Spinal cord (tissue), 10 donors: Measurements from ENCODE around the gene ERBB4. TPM values are rescaled to one million over a fixed set of nuclear protein-coding genes. Genes with fewer than 3 reads are reported as not detected.

Experiments
- DNase-seq, 6 donors: peaks; one replicate each; pipeline versions ENCODE4 v3.0.0 to v3.0.0-alpha.2; 2013 to 2015; ENCODE audit warnings: low spot score in 6 of 6, low read depth in 4 of 6
- H3K27ac ChIP-seq: one replicate; pipeline ENCODE4 v1.5.1; 2013; ENCODE audit warnings: low read depth, low read length, control low read depth
- H3K27me3 ChIP-seq: one replicate; pipeline ENCODE4 v1.6.1; 2013; ENCODE audit warnings: low read length; ENCODE audit not compliant: control insufficient read depth, insufficient read depth
- H3K36me3 ChIP-seq: one replicate; pipeline ENCODE4 v1.6.1; 2013; ENCODE audit warnings: low read length; ENCODE audit not compliant: control insufficient read depth, insufficient read depth
- H3K4me1 ChIP-seq: one replicate; pipeline ENCODE4 v1.6.1; 2013; ENCODE audit warnings: low read length; ENCODE audit not compliant: control insufficient read depth, insufficient read depth
- H3K4me3 ChIP-seq: one replicate; pipeline ENCODE4 v1.5.1; 2013; ENCODE audit warnings: low read depth, low read length, control low read depth
- H3K9me3 ChIP-seq: one replicate; pipeline ENCODE4 v1.6.1; 2013; ENCODE audit warnings: low read length; ENCODE audit not compliant: control insufficient read depth, insufficient read depth
- WGBS: methylation state at CpG from one replicate; pipeline ENCODE4 v1.1.5; 2013; ENCODE audit warnings: missing lambda C conversion rate; ENCODE audit not compliant: insufficient coverage; 5-methylcytosine and 5-hydroxymethylcytosine counted together
- polyA plus RNA-seq, 2 donors: library from polyadenylated mRNA; unstranded; fragments of 120-200 nt; gene quantifications; one replicate each; pipeline ENCODE4 v1.2.1, GENCODE V29; 2013; ENCODE audit not compliant: insufficient read length in 2 of 2
- total RNA-seq, 2 donors: library from RNA; depleted of rRNA in 1 of 2; stranded (reverse); fragments of 120-200 nt in 1 of 2; fragments of >200 nt in 1 of 2; gene quantifications; one replicate each; pipeline versions ENCODE4 v1.2.3 to v1.2.4, GENCODE V29; 2013 to 2014
- donor health status: healthy.

Gene ERBB4
- total and polyA plus RNA-seq, 4 donors: 14.4 to 41.7 (median 20.8) TPM

DNA sequence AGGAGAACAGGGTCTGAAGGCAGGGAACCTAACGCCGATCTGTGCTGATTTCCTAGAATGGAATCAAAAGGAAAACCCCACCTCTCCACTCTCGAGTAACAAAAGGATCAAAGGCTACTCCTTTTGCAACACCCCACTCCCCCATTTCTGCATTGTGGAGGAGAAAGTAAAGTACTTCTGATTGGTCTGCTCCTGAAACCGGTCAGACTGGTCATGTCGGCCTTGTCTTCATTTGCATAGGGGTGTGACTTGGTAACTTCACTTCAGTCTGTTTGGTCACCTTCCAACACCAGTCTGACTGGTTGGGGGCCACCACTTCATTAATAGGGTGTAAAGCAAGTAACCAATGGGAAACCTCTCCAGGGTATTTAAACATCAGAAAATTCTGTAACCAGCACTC, 771.9 kb downstream of the ERBB4 start:
- no peak overlapping the region for H3K4me3 ChIP-seq
- no peak for DNase-seq
- WGBS: no CpG with 5 or more reads among the region's 5 CpGs

DNA sequence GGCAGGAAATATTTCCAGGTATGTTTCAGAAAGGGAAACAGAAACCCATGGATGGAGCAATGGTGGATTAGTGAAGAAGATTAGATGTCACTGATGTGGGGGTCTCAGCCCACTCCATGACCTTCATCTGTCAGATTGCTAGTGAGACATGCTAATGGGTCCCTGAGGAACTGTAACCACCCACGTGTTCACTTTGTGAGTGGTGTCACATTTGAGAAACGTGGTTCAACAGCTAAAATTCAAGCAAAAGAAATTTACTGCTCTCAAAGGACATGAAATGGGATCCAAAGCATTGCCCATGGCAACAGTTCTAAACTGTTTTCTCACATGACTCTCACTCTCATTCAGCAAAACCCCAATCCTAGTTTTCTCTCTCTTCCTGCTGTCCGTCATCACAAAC, 776.1 kb downstream of the ERBB4 start:
- DNase-seq: no peak
- no peaks in the 10 kb centered on the region for H3K9me3 ChIP-seq
- H3K27ac ChIP-seq: no peak overlapping the region
- WGBS: 60% methylated on average over 1 of the region's 3 CpGs
- no peaks in the 10 kb centered on the region for H3K36me3 ChIP-seq
- no peaks in the 10 kb centered on the region for H3K4me1 ChIP-seq
- H3K4me3 ChIP-seq: no peak overlapping the region
- no peaks in the 10 kb centered on the region for H3K27me3 ChIP-seq

More for the DNA sequence above, 771.9 kb downstream of the ERBB4 start:
- H3K4me1 ChIP-seq: no peaks in the 10 kb centered on the region
- H3K27ac ChIP-seq: no peak overlapping the region
- H3K9me3 ChIP-seq: no peaks in the 10 kb centered on the region
- H3K27me3 ChIP-seq: no peaks in the 10 kb centered on the region
- H3K36me3 ChIP-seq: no peaks in the 10 kb centered on the region

DNA sequence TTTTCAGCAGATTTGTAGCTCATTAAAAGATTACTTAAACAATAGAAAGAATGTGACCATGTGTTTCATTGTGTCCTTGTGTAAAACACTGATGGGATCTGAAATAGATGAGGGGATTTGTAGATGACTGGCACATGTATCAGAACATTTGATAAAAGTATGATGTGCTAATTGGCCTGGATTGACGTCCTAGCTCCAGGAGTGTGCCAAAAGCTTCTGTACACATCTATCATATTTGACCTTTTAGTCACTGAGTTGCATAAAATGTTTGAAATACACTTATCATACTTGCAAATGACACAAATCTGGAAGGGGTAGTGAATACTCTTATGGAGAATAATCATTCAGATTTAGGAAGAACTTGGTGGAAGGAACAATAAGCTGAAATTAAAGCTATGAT, 778.5 kb downstream of the ERBB4 start:
- H3K27ac ChIP-seq: no peak overlapping the region
- H3K4me1 ChIP-seq: no peaks in the 10 kb centered on the region
- H3K4me3 ChIP-seq: no peak overlapping the region
- no peak for DNase-seq
- no peaks in the 10 kb centered on the region for H3K36me3 ChIP-seq
- no peaks in the 10 kb centered on the region for H3K27me3 ChIP-seq
- no CpG with 5 or more reads among the region's 1 CpG for WGBS
- no peaks in the 10 kb centered on the region for H3K9me3 ChIP-seq

DNA sequence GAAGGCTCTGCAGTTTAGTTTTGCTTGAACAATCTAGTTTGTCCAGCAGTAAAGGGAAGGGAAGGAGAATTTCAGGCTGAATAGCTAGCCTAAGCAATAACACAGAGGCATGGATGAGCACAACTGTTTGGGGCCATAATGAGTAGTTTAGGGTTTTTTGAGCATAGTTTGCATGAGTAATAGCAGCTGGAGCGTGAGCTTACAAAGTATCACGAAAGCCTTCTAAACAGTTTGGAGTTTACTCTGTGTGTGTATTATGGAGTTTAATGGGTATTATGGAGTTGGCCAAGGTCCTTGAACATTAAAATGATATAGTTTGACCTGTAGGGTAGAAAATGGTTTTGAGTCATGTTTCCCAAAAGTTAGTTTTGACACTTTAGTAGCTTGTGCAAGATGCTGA, 782.3 kb downstream of the ERBB4 start:
- DNase-seq: no peak
- Histone ChIP-seq H3K9me3 (no peaks in the 10 kb centered on the region), H3K27me3 (no peaks in the 10 kb centered on the region), H3K27ac (no peak overlapping the region), H3K4me3 (no peak overlapping the region), H3K36me3 (no peaks in the 10 kb centered on the region), H3K4me1 (no peaks in the 10 kb centered on the region)
- 100% methylated on average over 2 of the region's 2 CpGs for WGBS

DNA sequence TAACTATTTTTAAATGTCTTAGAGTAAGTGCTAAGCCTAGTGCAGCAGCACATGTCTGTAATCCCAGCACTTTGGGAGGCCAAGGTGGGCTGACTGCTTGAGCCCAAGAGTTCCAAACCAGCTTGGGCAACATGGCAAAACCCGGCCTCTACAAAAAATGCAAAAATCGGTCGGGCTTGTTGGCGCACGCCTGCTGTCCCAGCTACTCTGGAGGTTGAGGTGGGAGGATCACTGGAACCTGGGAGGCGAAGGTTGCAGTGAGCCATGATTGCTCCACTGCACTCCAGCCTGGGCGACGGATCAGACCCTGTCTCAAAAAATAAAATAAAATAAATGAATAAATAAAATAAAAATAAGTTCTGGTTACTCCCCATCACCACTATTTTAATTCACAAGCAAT, 783.4 kb downstream of the ERBB4 start:
- no peaks in the 10 kb centered on the region for H3K9me3 ChIP-seq
- no peak overlapping the region for H3K4me3 ChIP-seq
- H3K36me3 ChIP-seq: no peaks in the 10 kb centered on the region
- H3K27me3 ChIP-seq: no peaks in the 10 kb centered on the region
- DNase-seq: no peak
- 94% methylated on average over 4 of the region's 8 CpGs for WGBS
- H3K27ac ChIP-seq: no peak overlapping the region
- no peaks in the 10 kb centered on the region for H3K4me1 ChIP-seq

DNA sequence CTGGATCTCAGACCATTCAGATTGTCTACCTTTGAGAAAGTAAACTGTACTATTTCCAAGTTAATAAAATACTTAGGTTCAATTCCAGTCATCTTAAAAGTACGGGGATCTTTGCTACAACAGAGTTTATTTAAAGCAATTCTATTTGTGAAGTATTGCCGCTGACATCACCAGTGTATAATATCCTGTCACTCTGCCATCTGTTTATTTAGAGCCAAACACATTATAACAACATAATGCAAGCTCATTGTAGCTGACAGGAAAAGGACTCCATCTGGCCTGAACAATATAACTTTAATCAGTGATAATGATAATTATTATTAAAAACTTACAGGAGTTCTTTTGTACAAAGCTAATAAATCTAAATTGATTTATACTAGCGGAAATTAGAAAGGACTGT, 786.8 kb downstream of the ERBB4 start:
- Histone ChIP-seq H3K36me3 (no peaks in the 10 kb centered on the region), H3K27ac (no peak overlapping the region), H3K9me3 (no peaks in the 10 kb centered on the region), H3K4me1 (no peaks in the 10 kb centered on the region), H3K27me3 (no peaks in the 10 kb centered on the region), H3K4me3 (no peak overlapping the region)
- DNase-seq: peak in 2 of 6 donors; percentile 39 to 53
- 43% methylated on average over 1 of the region's 3 CpGs for WGBS

DNA sequence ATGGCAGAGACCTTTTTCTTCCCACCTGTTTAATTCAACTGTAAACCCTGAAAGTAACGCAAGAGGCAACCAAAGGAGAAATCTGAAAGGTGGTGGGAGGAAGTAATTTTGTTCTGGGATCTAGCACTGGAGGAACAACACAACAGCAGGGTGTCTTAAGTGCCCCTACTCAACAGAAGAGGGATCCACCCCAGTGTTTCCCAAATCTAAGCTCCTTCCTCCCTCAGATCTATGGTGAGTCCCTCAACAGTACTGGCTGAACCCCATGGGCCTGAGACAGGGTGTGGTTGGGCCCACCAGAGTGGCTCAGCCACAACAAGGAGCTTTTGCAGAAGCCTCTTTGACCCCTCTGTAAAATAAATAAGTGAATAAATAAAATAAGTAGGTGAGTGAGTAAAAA, 790.3 kb downstream of the ERBB4 start:
- no peak for DNase-seq
- Histone ChIP-seq H3K9me3 (no peaks in the 10 kb centered on the region), H3K4me1 (no peaks in the 10 kb centered on the region), H3K27me3 (no peaks in the 10 kb centered on the region), H3K27ac (no peak overlapping the region), H3K4me3 (no peak overlapping the region), H3K36me3 (no peaks in the 10 kb centered on the region)
- no CpG with 5 or more reads among the region's 1 CpG for WGBS

DNA sequence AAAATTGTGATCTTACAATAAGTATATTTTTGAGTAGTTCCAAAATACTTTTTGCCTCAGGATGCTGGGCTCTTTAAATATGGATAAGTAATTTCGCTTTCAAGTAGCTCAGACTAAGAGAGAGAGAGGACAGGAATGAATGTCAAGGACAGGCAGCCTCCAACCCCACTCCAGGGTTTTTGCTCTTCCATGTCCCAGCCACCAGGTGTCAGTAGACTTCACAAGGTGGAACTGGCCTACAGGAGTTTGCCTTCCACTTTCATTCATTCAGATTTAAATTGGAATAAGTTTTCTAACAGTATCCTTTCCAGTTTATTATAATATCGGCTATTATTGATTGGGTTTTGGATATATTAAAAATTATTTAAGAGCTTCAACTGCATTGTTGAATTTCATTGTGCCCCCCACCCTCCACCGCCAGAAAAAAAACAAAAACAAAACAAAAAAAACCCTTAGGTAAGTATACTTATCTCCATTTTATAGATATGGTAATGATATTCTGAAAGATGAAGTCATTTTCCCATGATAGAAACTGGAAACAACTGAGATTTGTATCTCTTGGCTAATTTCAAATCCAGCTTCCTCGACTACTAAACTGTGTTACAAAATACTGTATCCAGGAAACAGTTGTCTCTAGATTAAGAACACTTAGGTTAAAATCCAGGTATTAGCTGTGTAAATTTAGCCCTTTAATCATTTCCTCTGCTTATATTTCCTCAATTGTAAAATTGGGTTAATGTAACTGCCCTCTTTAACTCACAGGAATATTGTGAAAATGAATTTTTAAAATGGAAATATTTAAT, 793.1 kb downstream of the ERBB4 start:
- Histone ChIP-seq H3K4me1 (no peaks in the 10 kb centered on the region), H3K27me3 (no peaks in the 10 kb centered on the region), H3K4me3 (no peak overlapping the region), H3K27ac (no peak overlapping the region), H3K36me3 (no peaks in the 10 kb centered on the region), H3K9me3 (no peaks in the 10 kb centered on the region)
- DNase-seq: peak in 4 of 6 donors; percentile 35 to 89 (median 61)
- WGBS: no CpG with 5 or more reads among the region's 4 CpGs

DNA sequence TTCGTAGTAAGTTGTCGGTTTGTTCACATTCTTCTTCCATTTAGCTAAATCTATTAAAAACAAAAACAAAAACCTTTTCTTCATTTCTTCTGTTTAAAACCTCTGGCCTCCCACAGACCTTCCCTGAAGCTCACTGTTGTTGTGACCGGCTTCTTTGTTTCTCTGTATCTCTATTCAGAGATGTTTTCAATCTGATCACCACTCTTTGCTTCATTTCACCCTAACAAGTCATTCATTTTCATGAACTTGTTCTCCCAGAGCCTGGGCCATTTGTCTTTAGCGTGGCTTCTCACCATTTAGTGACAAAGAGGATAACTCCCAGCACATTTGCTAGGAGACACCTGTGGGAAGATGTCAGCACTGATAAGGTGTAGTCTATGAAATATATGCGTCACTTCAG, 794.2 kb downstream of the ERBB4 start:
- H3K9me3 ChIP-seq: no peaks in the 10 kb centered on the region
- H3K27me3 ChIP-seq: no peaks in the 10 kb centered on the region
- H3K36me3 ChIP-seq: no peaks in the 10 kb centered on the region
- H3K27ac ChIP-seq: no peak overlapping the region
- H3K4me1 ChIP-seq: no peaks in the 10 kb centered on the region
- 27% methylated on average over 1 of the region's 5 CpGs for WGBS
- peak in 1 of 6 donors; percentile 31 for DNase-seq
- H3K4me3 ChIP-seq: no peak overlapping the region

DNA sequence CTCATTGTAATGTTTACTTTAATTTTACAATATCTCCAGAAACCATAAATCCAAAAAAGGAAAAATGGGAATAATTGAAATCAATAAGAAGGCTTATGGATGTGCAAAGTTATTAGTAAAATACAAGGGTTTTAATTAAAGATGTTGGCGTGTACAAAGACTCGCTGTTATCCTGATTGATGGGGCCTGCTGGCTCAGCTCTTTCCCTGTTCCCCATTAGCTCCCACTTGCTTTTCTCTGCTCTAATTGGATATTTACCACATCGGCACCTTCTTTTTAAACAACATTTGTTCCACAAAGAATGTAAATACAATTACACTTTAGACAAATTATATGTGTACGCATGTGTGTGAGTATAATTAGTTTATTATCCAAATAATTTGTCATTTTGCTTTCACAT, 796.6 kb downstream of the ERBB4 start:
- no peak overlapping the region for H3K4me3 ChIP-seq
- DNase-seq: peak in 2 of 6 donors; percentile 17 to 60
- no peaks in the 10 kb centered on the region for H3K27me3 ChIP-seq
- H3K36me3 ChIP-seq: no peaks in the 10 kb centered on the region
- no peak overlapping the region for H3K27ac ChIP-seq
- H3K9me3 ChIP-seq: no peaks in the 10 kb centered on the region
- no peaks in the 10 kb centered on the region for H3K4me1 ChIP-seq
- WGBS: 60% methylated on average over 1 of the region's 4 CpGs
